Putamen (tissue), 1 donor: ENCODE results near the gene ZNF555.
"Not testable (repeated sequence)": the region's sequence is repeated elsewhere in the genome, so short reads cannot be mapped to it uniquely, and the experiment has no call there.

ENCODE experiments used
- DNase-seq: peaks from one replicate; pipeline ENCODE4 v3.0.0-alpha.2; 2016; ENCODE audit warnings: low spot score

The ZNF555 gene

GRCh38 chr19:2840794-2841791, at the start of gene ZNF555:
Gene ZNF555, plus strand, starts transcription at chr19:2841475. Its CDS starts 98 bp downstream, at chr19:2841573.
- peak; percentile 99 for DNase-seq

GRCh38 chr19:2791876-2792275, 49.4 kb upstream of the ZNF555 start:
- no peak for DNase-seq

- not testable (repeated sequence) for DNase-seq
Observed at GRCh38 chr19:2792666-2793065, 48.6 kb upstream of the ZNF555 start.

DNA sequence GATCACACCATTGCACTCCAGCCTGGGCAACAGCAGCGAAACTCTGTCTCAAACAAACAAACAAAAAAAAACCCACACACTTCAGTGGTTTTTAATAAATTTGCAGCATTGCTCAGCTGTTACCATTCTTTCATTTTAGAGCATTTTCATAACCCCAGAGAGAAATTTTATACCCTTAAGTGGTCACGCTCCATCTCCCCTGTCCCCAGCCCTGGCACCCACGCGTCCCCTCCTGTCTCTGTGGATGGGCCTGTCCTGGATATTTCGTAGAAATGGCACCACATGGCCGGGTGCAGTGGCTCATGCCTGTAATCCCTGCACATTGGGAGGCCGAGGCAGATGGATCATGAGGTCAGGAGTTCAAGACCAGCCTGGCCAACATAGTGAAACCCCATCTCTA, 48.1 kb upstream of the ZNF555 start:
- no peak for DNase-seq

DNA sequence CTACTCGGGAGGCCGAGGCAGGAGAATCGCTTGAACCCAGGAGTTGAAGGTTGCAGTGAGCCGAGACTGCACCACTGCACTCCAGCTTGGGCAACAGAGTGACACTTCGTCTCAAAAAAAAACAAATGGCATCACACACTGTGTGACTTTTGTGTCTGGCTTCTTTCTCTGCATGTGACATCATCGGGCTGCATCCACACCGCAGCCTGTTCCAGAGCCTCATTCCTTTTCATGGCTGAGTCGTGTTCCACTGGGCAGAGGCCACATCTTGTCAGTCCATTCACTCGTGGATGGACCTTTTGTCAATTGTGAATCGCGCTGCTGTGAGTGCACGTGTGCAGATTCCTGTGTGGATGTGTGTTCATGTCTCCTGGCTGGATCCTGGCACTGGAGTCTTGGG, 47.7 kb upstream of the ZNF555 start:
- DNase-seq: no peak

GRCh38 chr19:2795827-2796658, 45.2 kb upstream of the ZNF555 start:
- DNase-seq: no peak

DNA sequence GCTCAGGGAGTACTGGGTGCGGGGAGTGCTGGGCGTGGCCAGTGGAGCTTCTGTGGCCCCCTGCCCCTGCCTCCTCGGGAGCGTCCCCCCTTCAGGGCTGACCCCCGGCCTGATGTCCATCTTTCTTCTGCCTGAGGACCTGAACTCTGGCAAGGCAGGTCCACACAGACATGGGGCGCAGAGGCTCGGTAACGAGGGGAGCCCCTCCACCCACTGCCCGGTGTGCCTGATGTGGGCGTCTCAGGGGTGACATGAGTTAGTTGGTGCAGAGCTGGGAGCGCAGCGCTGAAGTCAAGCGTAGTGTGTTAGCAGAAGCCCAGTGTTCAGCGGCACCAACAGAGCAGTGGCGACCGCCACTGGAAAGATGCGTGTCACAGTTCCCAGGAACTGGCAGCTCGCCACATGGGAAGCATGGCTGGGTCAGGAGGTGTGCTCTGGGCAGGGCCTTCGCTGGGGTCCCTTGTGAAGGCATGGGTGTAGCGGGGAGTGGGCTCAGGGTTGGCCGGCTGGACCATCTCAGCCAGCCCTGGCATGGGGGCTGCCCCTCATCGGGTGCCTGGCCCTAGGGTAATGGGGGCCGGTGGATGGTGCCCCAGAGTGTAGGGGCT, 44.5 kb upstream of the ZNF555 start:
- no peak for DNase-seq

DNA sequence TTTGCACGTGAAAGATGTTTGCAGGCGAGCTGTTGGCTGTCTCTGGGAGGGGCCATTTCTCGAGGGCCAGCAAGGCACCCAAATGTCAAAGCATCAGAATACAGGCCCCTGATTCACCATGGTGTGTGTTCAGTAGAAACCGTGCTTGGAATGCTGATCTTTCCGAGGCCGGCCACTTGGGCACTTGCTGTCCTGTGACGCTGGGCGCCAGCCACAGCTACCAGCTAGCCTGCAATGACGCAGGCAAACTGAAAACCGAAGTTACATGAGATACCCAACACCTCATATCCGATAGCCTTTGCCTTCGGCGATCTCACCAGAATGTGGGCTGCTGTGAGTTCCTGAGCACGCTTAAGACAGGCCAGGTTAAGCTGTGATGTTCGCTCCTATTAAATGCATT, 44.0 kb upstream of the ZNF555 start:
- DNase-seq: no peak

GRCh38 chr19:2798158-2798685, 43.1 kb upstream of the ZNF555 start:
- DNase-seq: no peak

- no peak for DNase-seq
Observed at GRCh38 chr19:2798733-2799132, 42.5 kb upstream of the ZNF555 start.

DNA sequence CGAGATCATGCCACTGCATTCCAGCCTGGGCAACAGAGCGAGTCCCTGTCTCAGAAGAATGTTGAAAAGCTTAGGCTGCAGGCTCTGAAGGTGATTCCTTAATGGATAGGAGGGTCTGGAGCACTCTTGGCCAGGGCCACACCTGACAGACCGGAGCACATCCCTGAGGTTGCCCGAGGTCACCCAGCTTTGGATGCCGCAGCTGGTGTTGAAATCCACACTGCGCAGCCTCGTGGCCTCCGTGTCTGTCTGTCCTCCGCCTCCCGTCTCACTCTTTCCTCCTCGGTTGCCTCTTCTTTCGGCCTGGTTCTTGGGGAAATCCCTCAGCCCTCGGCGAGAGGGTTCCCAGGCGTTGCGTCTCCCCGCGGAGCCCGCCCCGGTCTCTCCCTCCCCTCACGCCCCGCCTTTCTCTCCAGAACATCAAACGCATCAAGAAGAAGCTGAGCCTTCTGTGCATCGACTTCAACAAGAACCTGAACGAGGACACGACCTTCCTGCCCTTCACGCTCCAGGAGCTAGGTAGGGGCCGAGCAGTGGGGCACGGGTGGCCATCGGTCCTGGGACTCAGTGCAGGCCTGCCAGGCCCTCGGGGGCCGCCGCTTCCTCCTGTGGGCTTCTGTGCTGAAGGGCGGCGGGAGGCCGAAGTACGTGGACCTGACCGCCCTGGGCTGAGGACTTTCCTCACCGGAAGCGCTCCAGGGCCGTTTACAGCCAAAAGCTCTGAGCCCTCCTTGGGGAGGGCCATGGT, 41.8 kb upstream of the ZNF555 start:
- no peak for DNase-seq

GRCh38 chr19:2800506-2800905, 40.8 kb upstream of the ZNF555 start:
- DNase-seq: no peak

GRCh38 chr19:2802826-2803225, 38.4 kb upstream of the ZNF555 start:
- no peak for DNase-seq

- no peak for DNase-seq
Observed at GRCh38 chr19:2803486-2804155, 37.7 kb upstream of the ZNF555 start.

DNA sequence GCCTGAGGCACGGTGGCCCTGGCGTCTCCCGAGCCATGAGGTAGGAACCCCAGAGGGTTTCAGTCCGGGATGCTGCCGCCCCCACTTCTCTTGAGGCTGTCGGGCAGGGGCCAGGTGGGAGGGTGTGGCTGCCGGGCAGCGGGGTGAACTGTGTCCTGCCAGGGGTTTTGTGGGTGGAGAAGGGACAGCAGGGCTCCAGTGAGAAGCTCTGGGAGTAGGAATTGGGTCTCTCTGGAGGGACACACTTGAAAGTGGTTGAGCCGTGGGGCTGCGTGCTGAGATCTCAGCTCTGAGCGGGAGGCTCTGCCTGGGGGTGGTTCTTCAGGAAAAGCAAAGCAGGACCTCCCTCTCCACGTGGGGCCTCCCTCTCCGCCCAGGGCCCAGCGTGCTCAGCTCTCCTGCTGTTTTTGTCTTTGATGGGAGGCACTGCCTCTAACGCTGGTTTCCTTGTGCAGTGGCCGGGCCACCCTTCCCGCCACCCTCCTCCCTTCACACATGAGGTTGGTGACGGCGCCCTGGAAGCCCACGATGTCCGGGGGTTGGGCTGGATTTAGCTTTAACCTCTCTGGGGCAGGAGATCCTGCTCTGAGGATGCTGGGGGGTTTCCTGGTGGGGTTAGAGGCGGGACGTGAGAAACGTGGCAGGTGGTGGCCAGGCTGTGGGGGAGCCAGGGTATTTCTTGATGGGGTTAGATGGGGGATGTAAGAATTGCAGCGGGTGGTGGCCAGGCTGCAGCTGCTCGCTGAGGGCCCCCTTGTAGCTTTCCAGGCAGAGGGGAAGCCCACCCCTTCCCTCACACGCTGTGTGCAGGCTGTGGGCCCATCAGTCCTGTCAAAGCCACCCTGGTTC, 36.9 kb upstream of the ZNF555 start:
- DNase-seq: no peak

DNA sequence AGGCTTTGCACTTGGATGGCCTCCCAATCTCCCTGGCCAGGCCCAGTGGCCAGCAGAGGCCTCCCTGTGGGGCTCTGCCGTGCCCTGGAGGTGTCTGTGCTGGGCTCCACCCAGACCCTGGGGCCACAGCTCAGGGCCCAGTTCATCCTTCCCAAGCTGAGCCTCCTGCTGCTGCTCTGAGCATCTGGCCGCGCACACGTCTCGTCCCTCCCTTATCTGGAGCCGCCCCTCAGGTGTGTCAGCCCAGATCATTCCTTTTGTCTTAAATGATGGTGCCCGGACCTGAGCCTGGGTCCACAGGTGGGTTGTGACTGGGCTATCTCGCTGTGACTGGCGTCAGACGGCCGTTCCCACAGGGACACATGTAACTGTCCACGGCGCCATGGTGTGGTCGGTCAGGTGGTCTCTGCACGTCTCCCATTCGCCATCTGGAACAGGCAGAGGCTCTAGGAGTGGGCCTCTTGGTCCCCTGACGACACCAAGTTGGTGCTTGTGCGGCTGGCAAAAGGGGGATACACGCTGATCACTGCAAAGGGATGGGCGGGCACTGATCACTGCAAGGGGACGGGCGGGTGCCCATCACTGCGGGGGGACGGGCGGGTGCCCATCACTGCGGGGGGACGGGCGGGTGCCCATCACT, 35.9 kb upstream of the ZNF555 start:
- DNase-seq: no peak

- DNase-seq: no peak
Observed at GRCh38 chr19:2805991-2806649, 35.2 kb upstream of the ZNF555 start.

GRCh38 chr19:2806736-2807378, 34.4 kb upstream of the ZNF555 start:
- no peak for DNase-seq
